HG03457 (cell line): ENCODE measurements around the gene KLLN.
"Not testable (repeated sequence)": the region's sequence is repeated elsewhere in the genome, so short reads cannot be mapped to it uniquely, and the experiment has no call there.

Source experiments
- ATAC-seq: cut with Tn5 transposase; IDR thresholded peaks from one replicate; pipeline ENCODE4 v1.9.1; 2021; ENCODE audit warnings: moderate number of reproducible peaks; ENCODE audit not compliant: unreplicated experiment

The KLLN gene

DNA sequence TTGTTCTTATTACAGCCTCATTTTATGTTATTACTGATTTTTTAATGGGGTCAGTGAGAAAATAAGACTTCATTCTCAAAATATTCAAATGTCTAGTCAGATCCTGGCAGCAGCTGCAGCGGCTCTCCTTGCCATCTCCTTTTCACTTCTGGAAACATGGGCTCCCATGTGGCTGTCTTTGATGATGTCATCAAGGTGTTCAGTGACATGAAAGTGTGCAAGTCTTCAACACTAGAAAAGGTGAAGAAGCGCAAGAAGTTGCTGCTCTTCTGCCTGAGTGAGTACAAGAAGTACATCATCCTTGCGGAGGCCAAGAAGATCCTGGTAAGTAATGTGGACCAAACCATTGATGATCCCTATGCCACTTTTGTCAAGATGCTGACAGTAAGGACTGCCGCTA is 19.6 kb downstream of the KLLN start:
- ATAC-seq, result no peak

DNA sequence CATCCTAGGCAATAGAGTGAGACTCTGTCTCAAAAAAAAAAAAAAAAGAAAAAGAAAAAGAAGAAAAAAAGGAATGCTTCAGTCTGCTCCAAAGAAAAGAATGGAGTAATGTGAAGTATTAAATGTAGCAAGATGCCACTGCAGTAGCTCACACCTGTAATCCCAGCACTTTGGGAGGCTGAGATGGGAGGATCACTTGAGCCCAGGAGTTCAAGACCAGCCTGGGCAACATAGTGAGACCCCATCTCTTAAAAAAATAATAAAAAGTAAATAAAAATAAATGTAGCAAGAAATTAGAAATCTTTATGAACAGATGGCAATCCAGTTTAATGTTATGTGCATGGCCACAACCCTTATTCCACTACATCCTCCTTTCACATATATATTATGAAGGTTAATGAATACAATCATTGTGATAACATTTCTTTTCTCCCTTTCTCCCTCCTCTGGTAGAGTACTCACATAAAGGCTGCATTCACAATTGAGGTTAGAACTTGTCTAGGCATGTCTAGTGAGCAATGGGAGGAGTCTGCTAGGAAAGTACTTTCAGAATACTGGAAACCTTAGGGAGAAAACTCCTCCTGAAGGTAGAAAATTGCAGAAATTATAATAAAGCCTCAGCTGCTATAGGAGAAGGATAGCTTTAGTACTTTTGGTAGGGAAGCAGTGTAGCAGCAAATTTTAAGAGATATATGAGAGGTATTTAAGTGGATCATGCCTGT is 20.4 kb downstream of the KLLN start:
- ATAC-seq, result no peak

DNA sequence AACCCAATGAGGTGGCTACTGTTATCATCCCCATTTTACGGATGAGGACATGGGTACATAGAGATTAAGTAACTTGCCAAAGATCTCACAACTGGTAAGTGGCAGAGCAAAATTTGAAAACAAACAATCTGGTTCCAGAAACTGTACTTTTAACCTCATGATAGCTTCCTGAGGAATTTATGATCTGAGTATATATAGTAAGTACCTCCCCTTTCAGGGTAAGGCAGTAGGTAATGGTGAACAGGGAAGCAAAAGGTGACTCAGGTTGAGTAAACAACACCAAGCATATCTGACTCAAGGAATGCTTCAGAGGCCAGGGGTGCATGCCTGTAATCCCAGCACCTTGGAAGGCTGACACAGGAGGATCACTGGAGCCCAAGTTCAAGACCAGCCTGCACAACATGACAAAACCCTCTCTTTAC is 21.1 kb downstream of the KLLN start:
- ATAC-seq, result no peak

DNA sequence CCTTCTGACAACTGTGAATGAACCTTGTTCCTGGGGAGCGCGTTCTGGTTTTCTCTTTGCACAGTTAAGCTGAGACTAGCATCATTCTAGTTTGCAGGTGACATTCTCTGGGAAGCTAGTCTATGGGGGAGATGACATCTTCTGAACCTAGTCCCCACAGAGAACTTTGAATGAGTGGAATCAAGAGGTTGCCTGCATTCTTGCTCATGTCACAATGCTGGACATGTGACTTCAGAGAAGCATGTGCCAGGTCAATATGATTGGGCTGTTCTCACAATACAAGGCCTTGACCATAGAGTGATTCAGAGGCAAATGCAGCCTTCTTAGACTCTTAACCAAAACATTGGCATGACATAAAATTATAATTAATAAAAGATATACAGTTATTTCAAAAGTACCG is 22.1 kb downstream of the KLLN start:
- no peak for ATAC-seq

DNA sequence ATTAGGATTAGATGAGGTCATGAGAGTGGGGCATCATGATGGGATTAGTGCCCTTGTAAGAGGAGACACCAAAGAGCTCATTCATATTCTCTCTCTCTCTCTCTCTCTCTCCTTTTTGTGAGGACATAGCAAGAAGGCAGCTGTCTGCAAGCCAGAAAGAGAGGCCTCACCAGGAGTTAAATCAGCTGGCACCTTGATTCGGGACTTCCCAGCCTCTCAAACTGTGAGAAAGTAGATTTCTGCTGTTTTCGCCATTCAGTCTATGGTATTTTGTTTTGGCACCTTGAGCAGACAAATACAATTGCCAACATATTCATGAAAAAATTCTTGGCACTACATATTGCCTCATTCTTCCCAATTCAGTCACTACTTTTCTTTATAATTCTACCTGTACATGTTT is 24.7 kb downstream of the KLLN start:
- ATAC-seq, result no peak

DNA sequence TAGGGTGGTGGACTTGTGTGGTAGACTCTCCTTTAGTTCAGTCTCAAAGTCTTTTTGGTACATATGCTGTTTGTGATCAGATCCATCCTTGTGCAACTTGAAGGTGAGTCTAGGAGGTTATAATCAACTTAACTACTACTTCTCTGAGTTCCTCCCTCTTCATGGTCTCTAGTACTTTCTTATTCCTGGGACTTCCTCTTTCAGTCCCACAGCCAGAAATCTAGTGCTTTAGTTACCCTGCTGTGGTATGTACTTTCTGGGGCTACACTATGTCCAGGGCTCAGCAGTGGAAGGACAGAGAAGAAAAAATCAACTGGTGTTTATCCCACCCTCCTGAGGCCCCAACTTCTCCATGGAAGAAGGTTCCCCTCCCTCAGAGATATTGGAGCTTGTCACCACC is 25.9 kb downstream of the KLLN start:
- ATAC-seq, result no peak

DNA sequence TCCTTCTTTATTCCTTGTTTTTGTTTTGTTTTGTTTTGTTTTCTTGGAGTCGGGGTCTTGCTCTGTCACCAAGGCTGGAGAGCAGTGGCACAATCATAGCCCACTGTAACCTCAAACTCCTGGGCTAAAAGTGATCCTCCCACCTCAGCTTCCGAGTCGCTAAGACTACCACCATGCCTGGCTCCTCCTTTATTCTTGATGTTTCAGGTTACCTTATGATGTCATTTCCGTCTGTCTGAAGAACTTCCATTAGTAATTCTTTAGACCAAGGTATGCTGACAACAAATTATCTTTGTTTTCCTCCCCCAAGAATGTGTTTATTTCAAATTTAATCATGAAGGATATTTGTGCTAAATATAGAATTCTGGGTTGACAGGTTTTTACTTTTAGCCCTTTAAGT is 27.2 kb downstream of the KLLN start:
- ATAC-seq, result no peak

DNA sequence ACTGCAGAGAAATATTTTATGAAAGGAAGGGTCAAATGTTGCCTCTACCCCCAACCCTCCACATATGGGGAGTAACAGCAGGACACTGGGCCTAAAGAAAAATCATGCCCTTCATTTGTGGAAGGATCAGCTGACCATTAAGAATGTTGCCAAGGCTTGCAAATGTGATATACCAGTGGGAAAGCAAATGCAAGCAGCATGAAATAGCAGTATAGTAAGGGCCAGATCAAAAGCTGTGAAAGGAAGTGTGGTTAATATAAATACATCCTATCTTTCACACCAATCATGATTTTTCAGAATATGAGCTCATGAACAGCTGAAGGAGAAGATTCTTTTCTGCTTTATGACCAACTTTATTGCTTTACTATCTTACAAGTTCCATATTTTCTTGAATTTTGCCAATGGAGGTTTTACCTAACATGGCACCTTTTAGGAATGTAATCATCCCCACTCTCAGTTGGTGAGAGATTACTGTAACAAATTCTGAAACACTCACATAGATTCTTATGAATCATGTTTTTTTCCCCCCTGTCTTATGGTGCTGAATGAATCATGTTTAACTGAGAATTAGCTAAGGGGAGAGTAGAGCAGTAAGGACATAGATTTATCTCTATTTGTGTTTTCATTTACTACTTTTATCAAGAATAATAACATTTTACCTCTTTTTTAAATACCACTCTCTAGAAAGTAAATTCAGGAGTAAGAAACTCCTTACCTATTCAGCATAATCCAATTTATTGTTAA is 33.2 kb downstream of the KLLN start:
- no peak for ATAC-seq

DNA sequence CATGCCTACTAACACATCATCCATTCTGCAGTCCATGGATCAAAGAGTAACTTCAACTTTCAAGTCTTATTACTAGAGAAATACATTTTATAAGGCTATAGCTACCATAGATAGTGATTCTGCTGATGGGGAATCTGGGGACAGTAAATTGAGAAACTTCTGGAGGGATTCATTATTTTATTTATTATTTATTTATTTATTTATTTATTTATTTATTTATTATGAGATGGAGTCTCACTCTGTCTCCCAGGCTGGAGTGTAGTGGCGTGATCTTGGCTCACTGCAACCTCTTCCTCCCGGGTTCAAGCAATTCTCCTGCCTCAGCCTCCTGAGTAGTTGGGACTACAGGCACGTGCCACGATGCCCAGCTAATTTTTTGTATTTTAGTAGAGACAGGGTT is 34.3 kb downstream of the KLLN start:
- not testable (repeated sequence) for ATAC-seq

DNA sequence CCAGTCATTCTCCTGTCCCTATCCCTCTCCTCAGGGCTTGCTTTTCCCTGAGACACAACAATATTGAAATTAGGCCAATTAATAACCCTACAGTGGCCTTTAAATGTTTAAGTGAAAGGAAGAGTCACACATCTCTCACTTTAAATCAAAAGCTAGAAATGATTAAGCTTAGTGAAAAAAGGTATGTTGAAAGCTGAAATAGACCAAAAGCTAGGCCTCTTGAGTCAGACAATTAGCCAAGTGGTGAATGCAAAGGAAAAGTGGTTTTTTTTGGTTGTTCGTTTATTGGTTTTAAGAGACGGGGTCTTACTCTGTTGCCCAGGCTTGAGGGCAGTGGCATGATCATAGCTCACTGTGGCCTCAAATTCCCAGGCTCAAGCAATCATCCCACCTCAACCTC is 35.7 kb downstream of the KLLN start:
- ATAC-seq, result no peak

DNA sequence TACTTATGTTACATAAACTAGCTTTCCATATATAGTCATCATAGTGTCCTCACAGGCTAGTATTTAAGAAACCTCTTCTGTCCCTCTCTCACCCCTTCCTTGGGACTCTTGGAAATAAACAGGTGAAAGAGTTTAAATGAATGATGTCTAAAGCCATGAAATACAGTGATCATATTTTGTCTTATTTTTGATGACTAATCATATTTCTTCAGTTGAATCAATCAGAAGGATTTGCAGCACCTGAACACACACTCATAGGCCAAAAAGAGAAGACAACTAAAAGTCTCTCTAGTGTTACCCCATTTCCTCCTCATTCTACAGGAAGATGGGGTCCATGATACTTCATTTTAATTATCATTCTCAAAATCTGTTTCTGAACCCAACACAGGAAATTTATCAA is 36.7 kb downstream of the KLLN start:
- ATAC-seq, result no peak

DNA sequence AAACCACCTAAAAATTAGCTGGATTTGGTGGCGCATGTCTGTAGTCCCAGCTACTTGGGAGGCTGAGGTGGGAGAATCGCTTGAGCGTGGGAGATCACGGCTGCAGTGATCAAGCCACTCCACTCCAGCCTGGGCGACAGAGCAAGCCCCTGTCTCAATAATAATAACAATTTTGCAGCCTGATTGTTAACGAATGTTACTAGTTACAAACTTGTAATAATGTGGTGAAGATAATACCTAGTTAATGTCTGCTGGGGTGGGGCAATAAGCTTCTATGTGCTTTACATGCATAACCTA is 44.1 kb downstream of the KLLN start:
- no peak for ATAC-seq

DNA sequence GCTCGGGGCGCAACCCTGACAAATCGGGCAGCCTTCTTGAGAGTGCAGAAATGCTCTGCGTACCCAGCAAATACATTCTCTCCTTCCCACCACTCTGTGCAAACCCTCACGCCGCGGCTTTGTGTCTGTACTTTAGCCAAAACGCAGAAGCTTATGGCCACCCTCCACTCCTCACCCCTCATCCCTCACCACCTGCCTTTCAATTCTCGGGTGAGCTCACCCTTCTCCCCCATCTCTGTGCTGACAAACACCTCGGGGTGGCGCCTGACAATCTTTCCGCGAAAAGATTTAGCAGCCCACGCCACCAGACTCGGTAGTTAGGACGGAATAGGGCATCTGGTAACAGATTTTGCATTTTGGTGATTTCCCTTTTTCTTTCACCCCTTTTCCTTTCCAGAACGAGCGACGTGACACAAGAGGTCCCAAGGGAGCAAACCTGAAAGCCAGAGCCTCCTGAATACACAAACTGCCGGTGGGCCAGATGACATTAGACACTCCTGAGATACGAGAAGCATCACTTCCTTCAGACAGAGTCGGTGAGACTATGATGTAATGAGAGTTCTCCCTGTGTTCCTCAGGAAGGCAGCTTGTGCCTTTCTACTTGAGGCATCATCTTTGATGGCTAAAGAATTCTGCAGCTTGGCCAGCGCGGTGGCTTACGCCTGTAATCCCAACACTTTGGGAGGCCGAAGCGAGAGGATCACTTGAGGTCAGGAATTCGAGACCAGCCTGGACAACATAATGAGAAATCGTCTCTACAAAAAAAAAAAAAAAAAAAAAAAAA is 44.6 kb downstream of the KLLN start:
- peak; percentile 41 for ATAC-seq

DNA sequence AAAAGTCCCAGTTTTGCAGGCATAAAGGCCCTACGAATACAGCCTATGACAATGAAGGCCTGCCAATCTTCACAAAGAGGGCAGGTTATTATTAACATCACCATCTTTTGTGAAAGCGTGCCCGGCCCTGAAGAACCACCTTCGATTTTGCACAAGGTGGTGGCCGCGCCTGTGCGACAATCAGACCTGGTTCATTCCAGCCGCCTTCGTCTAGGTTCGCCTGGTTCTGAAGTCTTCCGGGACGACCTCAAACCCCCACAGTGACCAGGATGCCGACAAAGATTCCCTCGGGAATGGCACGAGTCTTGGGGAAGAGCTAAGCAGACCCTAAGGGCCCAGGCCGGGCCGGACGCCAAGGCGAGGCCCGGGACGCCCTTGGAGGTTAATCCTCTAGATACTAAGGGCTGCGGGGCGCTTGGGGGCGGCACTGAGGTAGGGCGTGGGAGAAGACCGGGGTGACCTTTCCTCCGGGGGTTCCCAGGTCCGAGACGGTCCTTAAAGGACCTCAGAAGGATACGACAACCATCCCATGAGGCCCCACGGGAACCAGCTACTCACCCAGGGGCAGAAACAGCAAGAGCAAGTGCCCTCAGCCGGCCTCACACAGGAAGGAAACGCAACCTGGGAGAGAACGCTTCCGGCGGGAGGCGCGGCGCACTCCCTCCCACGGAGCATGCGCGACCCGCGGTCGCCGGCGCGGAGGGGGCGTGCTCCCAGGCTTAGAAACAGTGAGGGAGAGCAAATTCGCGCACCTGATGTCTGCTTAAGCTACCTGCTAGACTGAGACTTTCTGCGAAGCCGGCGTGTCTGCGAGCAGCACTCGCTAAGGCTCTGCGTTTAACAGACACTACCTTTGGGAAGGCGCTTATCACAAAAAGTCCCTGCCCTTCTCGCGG is 45.5 kb downstream of the KLLN start, which contains the start of gene ATAD1:
Gene ATAD1 (minus strand): TSS at position 618 of the 896 bp plus-strand sequence. CDS start 3,627 bp downstream, outside the sequence.
- ATAC-seq, result peak; percentile 66

DNA sequence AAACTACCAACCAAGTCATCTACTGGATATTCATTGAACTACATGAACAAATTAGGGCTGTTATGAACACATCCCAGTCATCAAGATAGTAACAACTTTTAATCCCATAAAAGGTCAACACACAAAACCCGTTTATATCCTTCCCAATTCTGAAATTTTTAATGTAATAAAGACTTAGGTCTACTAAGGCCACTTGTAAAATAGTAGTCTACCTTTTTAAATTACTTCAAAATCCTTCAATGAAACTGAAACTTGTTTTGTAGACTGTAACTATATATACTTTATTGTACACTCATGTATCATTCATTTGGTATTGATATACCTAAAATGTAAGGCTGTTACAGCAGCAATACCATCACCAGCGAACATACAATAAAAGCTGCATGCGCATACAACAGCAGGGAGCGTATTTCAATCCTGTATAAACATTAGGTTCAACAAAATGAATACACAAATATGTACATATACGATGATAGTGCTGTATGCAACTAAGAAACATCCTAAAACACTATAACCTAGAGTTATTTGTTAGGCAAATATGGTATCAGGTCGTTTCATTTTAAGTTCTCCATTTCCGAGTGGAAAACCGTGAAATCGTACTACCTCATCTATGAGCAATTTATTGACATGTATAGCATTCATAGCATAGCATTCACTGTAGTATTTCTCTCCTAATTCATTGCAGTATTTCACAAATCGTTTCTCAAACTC is 46.3 kb downstream of the KLLN start:
- ATAC-seq, result no peak

DNA sequence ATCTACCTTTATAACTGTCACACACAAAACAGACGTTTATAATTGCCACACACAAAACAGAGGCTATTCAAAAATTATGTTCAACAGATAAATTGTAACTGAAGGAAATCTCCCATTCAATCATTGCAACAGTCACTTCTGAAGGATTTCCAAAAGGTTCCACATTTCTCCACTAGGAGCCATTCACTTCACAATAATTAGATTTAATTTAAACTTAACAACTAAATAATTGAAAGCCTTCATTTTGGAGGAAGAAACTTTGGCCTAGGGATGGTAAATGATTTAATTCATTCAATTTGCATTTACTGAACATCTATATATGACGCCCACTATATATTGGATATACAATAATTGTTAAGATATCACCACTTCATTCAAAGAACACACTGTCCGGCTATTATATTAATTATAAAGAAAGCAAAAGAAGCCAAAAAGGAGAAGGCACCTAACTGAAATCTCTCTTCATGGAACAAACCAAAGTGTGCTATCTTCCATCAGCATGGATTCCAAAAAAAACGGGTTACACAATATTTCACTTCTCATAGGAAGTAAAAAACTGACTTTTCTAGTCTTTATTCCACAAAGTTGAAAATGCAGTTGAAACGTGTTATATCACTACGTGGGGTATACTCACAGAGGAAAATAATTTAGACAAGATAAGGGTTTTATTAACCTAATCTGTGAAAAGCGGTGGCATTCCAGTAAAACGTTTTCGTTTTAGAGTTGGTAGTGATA is 47.0 kb downstream of the KLLN start:
- no peak for ATAC-seq
